ENCODE measurements around the gene ATG10. TPM values are rescaled to one million over a fixed set of nuclear protein-coding genes. Genes with fewer than 3 reads are reported as not detected.

ATG10 gene
- total and polyA plus RNA-seq, 2 of the 8 experiments (the other 6 are each of a cell fraction or from before 2014, with no cell fraction given), result 3.7 to 8.8 TPM

DNA sequence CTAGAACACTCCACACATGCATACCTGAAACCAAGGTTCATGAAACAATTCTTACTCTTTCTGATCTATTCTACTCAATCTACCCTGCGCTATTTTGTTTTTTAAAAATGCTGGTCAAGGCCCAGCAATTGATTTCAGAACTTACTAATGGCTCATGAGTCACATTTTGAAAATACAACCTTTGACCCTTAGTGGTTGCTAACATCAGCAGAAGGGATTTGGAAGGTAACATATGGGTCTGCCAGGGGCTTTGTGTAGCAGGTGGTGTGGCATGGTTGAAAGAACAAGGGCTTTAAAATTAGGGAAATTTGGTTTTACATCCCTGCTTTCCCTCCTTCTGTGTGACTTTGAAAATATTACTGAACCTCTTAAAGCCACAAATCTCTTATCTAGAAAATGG is 101.4 kb downstream of the ATG10 start (continued):
- TF ChIP-seq, protein P1, sequence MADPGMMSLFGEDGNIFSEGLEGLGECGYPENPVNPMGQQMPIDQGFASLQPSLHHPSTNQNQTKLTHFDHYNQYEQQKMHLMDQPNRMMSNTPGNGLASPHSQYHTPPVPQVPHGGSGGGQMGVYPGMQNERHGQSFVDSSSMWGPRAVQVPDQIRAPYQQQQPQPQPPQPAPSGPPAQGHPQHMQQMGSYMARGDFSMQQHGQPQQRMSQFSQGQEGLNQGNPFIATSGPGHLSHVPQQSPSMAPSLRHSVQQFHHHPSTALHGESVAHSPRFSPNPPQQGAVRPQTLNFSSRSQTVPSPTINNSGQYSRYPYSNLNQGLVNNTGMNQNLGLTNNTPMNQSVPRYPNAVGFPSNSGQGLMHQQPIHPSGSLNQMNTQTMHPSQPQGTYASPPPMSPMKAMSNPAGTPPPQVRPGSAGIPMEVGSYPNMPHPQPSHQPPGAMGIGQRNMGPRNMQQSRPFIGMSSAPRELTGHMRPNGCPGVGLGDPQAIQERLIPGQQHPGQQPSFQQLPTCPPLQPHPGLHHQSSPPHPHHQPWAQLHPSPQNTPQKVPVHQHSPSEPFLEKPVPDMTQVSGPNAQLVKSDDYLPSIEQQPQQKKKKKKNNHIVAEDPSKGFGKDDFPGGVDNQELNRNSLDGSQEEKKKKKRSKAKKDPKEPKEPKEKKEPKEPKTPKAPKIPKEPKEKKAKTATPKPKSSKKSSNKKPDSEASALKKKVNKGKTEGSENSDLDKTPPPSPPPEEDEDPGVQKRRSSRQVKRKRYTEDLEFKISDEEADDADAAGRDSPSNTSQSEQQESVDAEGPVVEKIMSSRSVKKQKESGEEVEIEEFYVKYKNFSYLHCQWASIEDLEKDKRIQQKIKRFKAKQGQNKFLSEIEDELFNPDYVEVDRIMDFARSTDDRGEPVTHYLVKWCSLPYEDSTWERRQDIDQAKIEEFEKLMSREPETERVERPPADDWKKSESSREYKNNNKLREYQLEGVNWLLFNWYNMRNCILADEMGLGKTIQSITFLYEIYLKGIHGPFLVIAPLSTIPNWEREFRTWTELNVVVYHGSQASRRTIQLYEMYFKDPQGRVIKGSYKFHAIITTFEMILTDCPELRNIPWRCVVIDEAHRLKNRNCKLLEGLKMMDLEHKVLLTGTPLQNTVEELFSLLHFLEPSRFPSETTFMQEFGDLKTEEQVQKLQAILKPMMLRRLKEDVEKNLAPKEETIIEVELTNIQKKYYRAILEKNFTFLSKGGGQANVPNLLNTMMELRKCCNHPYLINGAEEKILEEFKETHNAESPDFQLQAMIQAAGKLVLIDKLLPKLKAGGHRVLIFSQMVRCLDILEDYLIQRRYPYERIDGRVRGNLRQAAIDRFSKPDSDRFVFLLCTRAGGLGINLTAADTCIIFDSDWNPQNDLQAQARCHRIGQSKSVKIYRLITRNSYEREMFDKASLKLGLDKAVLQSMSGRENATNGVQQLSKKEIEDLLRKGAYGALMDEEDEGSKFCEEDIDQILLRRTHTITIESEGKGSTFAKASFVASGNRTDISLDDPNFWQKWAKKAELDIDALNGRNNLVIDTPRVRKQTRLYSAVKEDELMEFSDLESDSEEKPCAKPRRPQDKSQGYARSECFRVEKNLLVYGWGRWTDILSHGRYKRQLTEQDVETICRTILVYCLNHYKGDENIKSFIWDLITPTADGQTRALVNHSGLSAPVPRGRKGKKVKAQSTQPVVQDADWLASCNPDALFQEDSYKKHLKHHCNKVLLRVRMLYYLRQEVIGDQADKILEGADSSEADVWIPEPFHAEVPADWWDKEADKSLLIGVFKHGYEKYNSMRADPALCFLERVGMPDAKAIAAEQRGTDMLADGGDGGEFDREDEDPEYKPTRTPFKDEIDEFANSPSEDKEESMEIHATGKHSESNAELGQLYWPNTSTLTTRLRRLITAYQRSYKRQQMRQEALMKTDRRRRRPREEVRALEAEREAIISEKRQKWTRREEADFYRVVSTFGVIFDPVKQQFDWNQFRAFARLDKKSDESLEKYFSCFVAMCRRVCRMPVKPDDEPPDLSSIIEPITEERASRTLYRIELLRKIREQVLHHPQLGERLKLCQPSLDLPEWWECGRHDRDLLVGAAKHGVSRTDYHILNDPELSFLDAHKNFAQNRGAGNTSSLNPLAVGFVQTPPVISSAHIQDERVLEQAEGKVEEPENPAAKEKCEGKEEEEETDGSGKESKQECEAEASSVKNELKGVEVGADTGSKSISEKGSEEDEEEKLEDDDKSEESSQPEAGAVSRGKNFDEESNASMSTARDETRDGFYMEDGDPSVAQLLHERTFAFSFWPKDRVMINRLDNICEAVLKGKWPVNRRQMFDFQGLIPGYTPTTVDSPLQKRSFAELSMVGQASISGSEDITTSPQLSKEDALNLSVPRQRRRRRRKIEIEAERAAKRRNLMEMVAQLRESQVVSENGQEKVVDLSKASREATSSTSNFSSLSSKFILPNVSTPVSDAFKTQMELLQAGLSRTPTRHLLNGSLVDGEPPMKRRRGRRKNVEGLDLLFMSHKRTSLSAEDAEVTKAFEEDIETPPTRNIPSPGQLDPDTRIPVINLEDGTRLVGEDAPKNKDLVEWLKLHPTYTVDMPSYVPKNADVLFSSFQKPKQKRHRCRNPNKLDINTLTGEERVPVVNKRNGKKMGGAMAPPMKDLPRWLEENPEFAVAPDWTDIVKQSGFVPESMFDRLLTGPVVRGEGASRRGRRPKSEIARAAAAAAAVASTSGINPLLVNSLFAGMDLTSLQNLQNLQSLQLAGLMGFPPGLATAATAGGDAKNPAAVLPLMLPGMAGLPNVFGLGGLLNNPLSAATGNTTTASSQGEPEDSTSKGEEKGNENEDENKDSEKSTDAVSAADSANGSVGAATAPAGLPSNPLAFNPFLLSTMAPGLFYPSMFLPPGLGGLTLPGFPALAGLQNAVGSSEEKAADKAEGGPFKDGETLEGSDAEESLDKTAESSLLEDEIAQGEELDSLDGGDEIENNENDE (IDR thresholded peaks at IDR 0.05; ENCODE audit: insufficient replicate concordance, low read length), result no peak
- TF ChIP-seq FOSL1 (IDR thresholded peaks at IDR 0.05; ENCODE audit: insufficient read depth, low read depth, low read length) (no peak), ZNF274 (IDR thresholded peaks at IDR 0.05; ENCODE audit: borderline replicate concordance, extremely low read depth, low read length) (no peak), PHF8 (conservative IDR thresholded peaks at IDR 0.05; ENCODE audit: low read depth, low read length) (no peak), SRF (IDR thresholded peaks at IDR 0.05; ENCODE audit: low read depth, low read length) (no peak), POLR2A (IDR thresholded peaks at IDR 0.05; ENCODE audit: control extremely low read depth in 1 of 2, low read depth in 2 of 2, low read length in 2 of 2) (no peak), TCF12 (IDR thresholded peaks at IDR 0.05; ENCODE audit: low read depth, low read length) (no peak), KDM1A (IDR thresholded peaks at IDR 0.05; ENCODE audit: borderline replicate concordance, low read length) (no peak)

All from H1 (cell line).